Subcutaneous abdominal adipose tissue (tissue), 5 donors: ENCODE data around the gene SEC31B.
A peak's percentile ranks its signal among the peaks of the same experiment; 100 is the strongest.

Experiments
- H3K27ac ChIP-seq: one replicate; pipeline ENCODE4 v1.7.0; 2013; ENCODE audit warnings: low read depth, mild to moderate bottlenecking, inconsistent platforms, low read length, moderate library complexity
- H3K27me3 ChIP-seq, 5 donors: one replicate each; pipeline ENCODE4 v1.7.0; 2013; ENCODE audit warnings: low read length in 5 of 5, inconsistent platforms in 1 of 5; ENCODE audit not compliant: control insufficient read depth in 5 of 5, insufficient read depth in 4 of 5
- H3K36me3 ChIP-seq, 5 donors: one replicate each; pipeline ENCODE4 v1.7.0; 2013; ENCODE audit warnings: low read length in 5 of 5; ENCODE audit not compliant: control insufficient read depth in 5 of 5, insufficient read depth in 5 of 5
- H3K4me1 ChIP-seq, 5 donors: one replicate each; pipeline ENCODE4 v1.7.0; 2013; ENCODE audit warnings: low read length in 5 of 5, mild to moderate bottlenecking in 3 of 5, moderate library complexity in 1 of 5; ENCODE audit not compliant: control insufficient read depth in 5 of 5, insufficient read depth in 5 of 5
- H3K4me3 ChIP-seq, 5 donors: one replicate each; pipeline ENCODE4 v1.7.0; 2013; ENCODE audit warnings: low read length in 5 of 5, low read depth in 1 of 5
- H3K9ac ChIP-seq, 5 donors: one replicate each; pipeline ENCODE4 v1.7.0; 2013; ENCODE audit warnings: low read length in 5 of 5, mild to moderate bottlenecking in 4 of 5, moderate library complexity in 3 of 5
- H3K9me3 ChIP-seq, 5 donors: one replicate each; pipeline ENCODE4 v1.7.0; 2013; ENCODE audit warnings: low read length in 5 of 5; ENCODE audit not compliant: control insufficient read depth in 5 of 5
- donor health status: healthy.
- donor health status: healthy.
- donor health status: healthy.
- donor health status: healthy.
- donor health status: healthy.

Gene SEC31B

GRCh38 chr10:100529475-100530298 is 10.0 kb upstream of the SEC31B start, which contains the start of gene NDUFB8:
NDUFB8 (minus strand) TSS chr10:100529871; CDS start chr10:100529851, 20 bp downstream.
- Histone ChIP-seq H3K4me1 (peaks cover 0 to 22% (median 20%) of the 10 kb centered on the region in 5 donors), H3K4me3 (peak within 1 kb of the TSS; percentile 80 to 99 (median 91)), H3K9ac (peak within 1 kb of the TSS; percentile 82 to 96 (median 91)), H3K9me3 (no peaks in the 10 kb centered on the region), H3K27ac (peak within 1 kb of the TSS; percentile 77), H3K36me3 (peaks cover 8 to 26% (median 22%) of the 10 kb centered on the region in 5 donors), H3K27me3 (no peaks in the 10 kb centered on the region)

GRCh38 chr10:100528921-100529474 is 9.3 kb upstream of the SEC31B start:
- Histone ChIP-seq H3K4me3 (peak overlapping the region; percentile 80 to 99 (median 91)), H3K36me3 (peaks cover 9 to 33% (median 29%) of the 10 kb centered on the region in 5 donors), H3K9ac (peak overlapping the region; percentile 82 to 96 (median 91)), H3K4me1 (peaks cover 0 to 22% (median 20%) of the 10 kb centered on the region in 5 donors), H3K9me3 (no peaks in the 10 kb centered on the region), H3K27ac (peak overlapping the region; percentile 77), H3K27me3 (no peaks in the 10 kb centered on the region)

GRCh38 chr10:100528123-100528886 is 8.6 kb upstream of the SEC31B start:
- Histone ChIP-seq H3K9ac (peak overlapping the region; percentile 82 to 96 (median 91)), H3K27ac (peak overlapping the region; percentile 77)

GRCh38 chr10:100524638-100525037 is 5.0 kb upstream of the SEC31B start:
- Histone ChIP-seq H3K9ac (no peak overlapping the region), H3K36me3 (peaks cover 11 to 48% (median 41%) of the 10 kb centered on the region in 5 donors)

More at GRCh38 chr10:100528123-100528886, 8.6 kb upstream of the SEC31B start:
- H3K4me3 ChIP-seq: peak overlapping the region; percentile 80 to 99 (median 91)
- no peaks in the 10 kb centered on the region for H3K27me3 ChIP-seq
- peaks cover 0 to 22% (median 20%) of the 10 kb centered on the region in 5 donors for H3K4me1 ChIP-seq
- no peaks in the 10 kb centered on the region for H3K9me3 ChIP-seq
- H3K36me3 ChIP-seq: peaks cover 11 to 40% (median 36%) of the 10 kb centered on the region in 5 donors

GRCh38 chr10:100524206-100524605 is 4.5 kb upstream of the SEC31B start:
- Histone ChIP-seq H3K27me3 (no peaks in the 10 kb centered on the region), H3K4me3 (no peak overlapping the region), H3K9me3 (no peaks in the 10 kb centered on the region), H3K27ac (no peak overlapping the region), H3K36me3 (peaks cover 11 to 48% (median 41%) of the 10 kb centered on the region in 5 donors), H3K4me1 (peaks cover 0 to 24% (median 22%) of the 10 kb centered on the region in 5 donors), H3K9ac (no peak overlapping the region)

More at GRCh38 chr10:100524638-100525037, 5.0 kb upstream of the SEC31B start:
- H3K9me3 ChIP-seq: no peaks in the 10 kb centered on the region
- no peak overlapping the region for H3K4me3 ChIP-seq
- H3K4me1 ChIP-seq: peaks cover 0 to 21% (median 20%) of the 10 kb centered on the region in 5 donors
- no peaks in the 10 kb centered on the region for H3K27me3 ChIP-seq
- no peak overlapping the region for H3K27ac ChIP-seq

GRCh38 chr10:100522945-100523344 is 3.3 kb upstream of the SEC31B start:
- H3K36me3 ChIP-seq: peaks cover 11 to 48% (median 41%) of the 10 kb centered on the region in 5 donors
- no peak overlapping the region for H3K27ac ChIP-seq
- no peak overlapping the region for H3K9ac ChIP-seq
- H3K27me3 ChIP-seq: no peaks in the 10 kb centered on the region
- no peaks in the 10 kb centered on the region for H3K9me3 ChIP-seq
- no peak overlapping the region for H3K4me3 ChIP-seq
- peaks cover 0 to 20% (median 16%) of the 10 kb centered on the region in 5 donors for H3K4me1 ChIP-seq

GRCh38 chr10:100522107-100522801 is 2.6 kb upstream of the SEC31B start:
- Histone ChIP-seq H3K27me3 (no peaks in the 10 kb centered on the region), H3K4me1 (peaks cover 0 to 18% (median 16%) of the 10 kb centered on the region in 5 donors), H3K36me3 (peaks cover 11 to 48% (median 41%) of the 10 kb centered on the region in 5 donors), H3K9ac (no peak overlapping the region), H3K27ac (no peak overlapping the region), H3K4me3 (no peak overlapping the region), H3K9me3 (no peaks in the 10 kb centered on the region)

GRCh38 chr10:100520811-100521210 is 1.1 kb upstream of the SEC31B start:
- no peaks in the 10 kb centered on the region for H3K9me3 ChIP-seq
- peaks cover 9 to 38% (median 31%) of the 10 kb centered on the region in 5 donors for H3K36me3 ChIP-seq
- no peak overlapping the region for H3K9ac ChIP-seq
- H3K4me1 ChIP-seq: peaks cover 0 to 30% (median 16%) of the 10 kb centered on the region in 5 donors
- no peak overlapping the region for H3K27ac ChIP-seq
- H3K27me3 ChIP-seq: no peaks in the 10 kb centered on the region
- no peak overlapping the region for H3K4me3 ChIP-seq

- Histone ChIP-seq H3K9ac (peak overlapping the region in 3 of 5 donors; percentile 58 to 72 (median 68)), H3K27me3 (no peaks in the 10 kb centered on the region), H3K27ac (no peak overlapping the region), H3K36me3 (peaks cover 0 to 23% (median 12%) of the 10 kb centered on the region in 5 donors), H3K9me3 (no peaks in the 10 kb centered on the region), H3K4me1 (peaks cover 0 to 36% (median 17%) of the 10 kb centered on the region in 5 donors), H3K4me3 (peak overlapping the region; percentile 54 to 61 (median 60))
Observed at GRCh38 chr10:100518761-100519241, 860 bp downstream of the SEC31B start.
